OCI-LY1 (cell line): ENCODE results near the gene RBL1.

Experiments used
- EZH2 ChIP-seq: fragments of 200-600 bp; sonication (generic), shearing (Covaris generic); IDR thresholded peaks from 2 replicates; pipeline ENCODE4 v1.8.0; 2017; ENCODE audit warnings: borderline replicate concordance, mixed run types, mild to moderate bottlenecking, antibody characterized with exemption, low read length, moderate library complexity, mixed read lengths
- TF ChIP-seq, protein P1 (sequence below): fragments of 200-600 bp; sonication (generic), shearing (Covaris generic); IDR thresholded peaks from 2 replicates; pipeline ENCODE4 v1.5.1; 2017; ENCODE audit warnings: mild to moderate bottlenecking, antibody characterized with exemption, low read length, moderate library complexity, mixed read lengths

DNA sequence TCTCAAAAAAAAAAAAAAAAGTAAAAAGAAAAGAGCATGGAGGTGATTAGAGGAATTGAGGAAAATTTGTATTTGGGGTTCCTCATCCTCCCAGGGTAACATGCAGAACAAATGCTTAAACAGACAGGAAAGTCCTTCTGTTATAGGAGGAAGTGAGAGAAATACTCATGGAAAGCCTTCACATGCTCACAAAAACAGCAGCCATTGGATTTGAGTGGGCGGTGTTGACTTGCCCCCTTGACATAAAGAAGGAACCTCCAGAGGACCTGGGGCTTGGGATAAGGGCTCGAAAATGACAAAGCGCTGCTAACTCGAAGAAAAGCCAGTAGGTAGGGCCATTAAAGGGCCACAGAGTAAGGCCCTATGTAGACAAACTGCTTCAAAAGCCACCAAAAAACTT, 126.7 kb downstream of the RBL1 start:
- TF ChIP-seq, protein P1, sequence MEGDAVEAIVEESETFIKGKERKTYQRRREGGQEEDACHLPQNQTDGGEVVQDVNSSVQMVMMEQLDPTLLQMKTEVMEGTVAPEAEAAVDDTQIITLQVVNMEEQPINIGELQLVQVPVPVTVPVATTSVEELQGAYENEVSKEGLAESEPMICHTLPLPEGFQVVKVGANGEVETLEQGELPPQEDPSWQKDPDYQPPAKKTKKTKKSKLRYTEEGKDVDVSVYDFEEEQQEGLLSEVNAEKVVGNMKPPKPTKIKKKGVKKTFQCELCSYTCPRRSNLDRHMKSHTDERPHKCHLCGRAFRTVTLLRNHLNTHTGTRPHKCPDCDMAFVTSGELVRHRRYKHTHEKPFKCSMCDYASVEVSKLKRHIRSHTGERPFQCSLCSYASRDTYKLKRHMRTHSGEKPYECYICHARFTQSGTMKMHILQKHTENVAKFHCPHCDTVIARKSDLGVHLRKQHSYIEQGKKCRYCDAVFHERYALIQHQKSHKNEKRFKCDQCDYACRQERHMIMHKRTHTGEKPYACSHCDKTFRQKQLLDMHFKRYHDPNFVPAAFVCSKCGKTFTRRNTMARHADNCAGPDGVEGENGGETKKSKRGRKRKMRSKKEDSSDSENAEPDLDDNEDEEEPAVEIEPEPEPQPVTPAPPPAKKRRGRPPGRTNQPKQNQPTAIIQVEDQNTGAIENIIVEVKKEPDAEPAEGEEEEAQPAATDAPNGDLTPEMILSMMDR = no peak
- no peak for TF ChIP-seq EZH2
